HepG2 (cell line): Measurements from ENCODE around the gene HHLA2. TPM values are rescaled to one million over a fixed set of nuclear protein-coding genes. Genes with fewer than 3 reads are reported as not detected.

ENCODE experiments used
- ATAC-seq: fragments of 200-7000 bp; cut with Tn5 transposase; 3 replicates; pipeline ENCODE4 v1.9.1; 2020; ENCODE audit warnings: mild to moderate bottlenecking, moderate library complexity
- BruUV-seq: library from RNA; stranded (reverse); fragments of 400-500 nt; replicated peaks from 2 replicates; lab custom pipeline; 2021; lab: Mats Ljungman, UMichigan
- CTCF ChIA-PET: fragments of 300-600 bp; formaldehyde crosslinking; extraction: SDS; loops from one replicate; lab custom pipeline; 2021; ENCODE audit warnings: low total read pairs, inconsistent platforms, low intra/inter-chr PET ratio; lab: Yijun Ruan, JAX
- POLR2A ChIA-PET: fragments of 350-600 bp; sonication (Branson Sonifier 250); formaldehyde crosslinking; loops from one replicate; lab custom pipeline; 2020; ENCODE audit warnings: antibody characterized with exemption, inconsistent platforms; lab: Yijun Ruan, JAX
- DNase-seq: peaks from one replicate; pipeline ENCODE4 v3.0.0-alpha.2; 2015; ENCODE audit warnings: low spot score
- FAIRE-seq: peaks from 3 replicates; lab custom pipeline; 2011; peaks lifted over from hg19 to GRCh38; lab: Jason Lieb, UNC
- H2AFZ ChIP-seq: one replicate; pipeline ENCODE4 v1.6.1; 2011; ENCODE audit warnings: low read length, inconsistent platforms
- H3K27ac ChIP-seq: fragments of 300-600 bp; 3 replicates; pipeline ENCODE4 v1.8.0; 2011; ENCODE audit warnings: mixed run types, mild to moderate bottlenecking, mixed read lengths, low read length, inconsistent platforms; ENCODE audit not compliant: insufficient read depth; ENCODE audit errors: extremely low read length
- H3K27me3 ChIP-seq, 2 experiments: fragments of 200-600 bp in 1 of 2; 2 replicates in 1 of 2; 3 replicates in 1 of 2; pipeline versions ENCODE4 v1.6.0 to v1.8.0; 2011; ENCODE audit warnings: low read length in 2 of 2, mild to moderate bottlenecking in 2 of 2, moderate library complexity in 2 of 2, inconsistent platforms in 1 of 2; ENCODE audit not compliant: insufficient read depth in 2 of 2, control insufficient read depth in 1 of 2
- H3K36me3 ChIP-seq, 2 experiments: fragments of 200-600 bp in 1 of 2; replicated peaks in 1 of 2; 2 replicates in 1 of 2; 3 replicates in 1 of 2; pipeline versions ENCODE4 v1.5.1 to v1.8.0; 2011; ENCODE audit warnings: low read length in 2 of 2, inconsistent platforms in 1 of 2; ENCODE audit not compliant: insufficient read depth in 2 of 2, control insufficient read depth in 1 of 2
- H3K4me1 ChIP-seq: 2 replicates; pipeline ENCODE4 v1.5.1; 2012; ENCODE audit warnings: low read length, inconsistent platforms; ENCODE audit not compliant: insufficient read depth
- H3K4me2 ChIP-seq: 2 replicates; pipeline ENCODE4 v1.6.0; 2011; ENCODE audit warnings: low read depth, low read length, inconsistent platforms
- H3K4me3 ChIP-seq, 3 experiments: fragments of 200-600 bp in 1 of 3; sonication (generic), shearing (Covaris generic) in 1 of 3; replicated peaks in 1 of 3; 2 replicates each; pipeline ENCODE4 v1.5.1; 2011 to 2016; ENCODE audit warnings: low read length in 3 of 3, inconsistent platforms in 2 of 3, low read depth in 2 of 3, mild to moderate bottlenecking in 2 of 3, control low read depth in 1 of 3, mixed read lengths in 1 of 3; ENCODE audit not compliant: insufficient read depth in 1 of 3
- H3K79me2 ChIP-seq: one replicate; pipeline ENCODE4 v1.6.1; 2011; ENCODE audit warnings: low read length, inconsistent platforms; ENCODE audit not compliant: insufficient read depth
- H3K9ac ChIP-seq: 2 replicates; pipeline ENCODE4 v1.6.0; 2011; ENCODE audit warnings: mild to moderate bottlenecking, low read depth, low read length, inconsistent platforms; ENCODE audit not compliant: insufficient read depth
- H3K9me3 ChIP-seq: 2 replicates; pipeline ENCODE4 v1.5.1; 2012; ENCODE audit warnings: mild to moderate bottlenecking, low read length
- H4K20me1 ChIP-seq: 2 replicates; pipeline ENCODE4 v1.6.0; 2011; ENCODE audit warnings: inconsistent platforms, mild to moderate bottlenecking, low read length, moderate library complexity; ENCODE audit not compliant: insufficient read depth
- CSRNP2 ChIP-seq: sonication (generic); formaldehyde crosslinking; conservative IDR thresholded peaks from 2 replicates; pipeline ENCODE4 v1.8.0; 2022; ENCODE audit warnings: low read depth, missing genetic modification reagents
- ELF4 ChIP-seq: sonication (generic); formaldehyde crosslinking; IDR thresholded peaks from 2 replicates; pipeline ENCODE4 v1.5.0; 2020; ENCODE audit warnings: missing genetic modification reagents, mild to moderate bottlenecking, moderate library complexity, borderline replicate concordance
- GTF3A ChIP-seq: sonication (generic); formaldehyde crosslinking; conservative IDR thresholded peaks from 2 replicates; pipeline ENCODE4 v1.4.0; 2020; ENCODE audit warnings: mild to moderate bottlenecking, missing genetic modification reagents
- HNRNPK ChIP-seq: fragments of 200-400 bp; formaldehyde crosslinking; IDR thresholded peaks from 2 replicates; pipeline ENCODE4 v1.6.1; 2018; ENCODE audit warnings: low read length, low read depth, moderate library complexity, mild to moderate bottlenecking; ENCODE audit not compliant: poor library complexity, severe bottlenecking
- KAT7 ChIP-seq: IDR thresholded peaks from 2 replicates; pipeline ENCODE4 v1.6.1; 2018; ENCODE audit warnings: borderline replicate concordance, missing compliant biosample characterization
- KLF6 ChIP-seq: IDR thresholded peaks from 2 replicates; pipeline ENCODE4 v1.8.0; 2016; ENCODE audit warnings: missing biosample characterization, missing genetic modification reagents
- MLLT10 ChIP-seq: sonication (generic); formaldehyde crosslinking; IDR thresholded peaks from 2 replicates; pipeline ENCODE4 v1.4.0; 2020; ENCODE audit warnings: missing genetic modification reagents
- MZF1 ChIP-seq: sonication (generic); formaldehyde crosslinking; IDR thresholded peaks from 2 replicates; pipeline ENCODE4 v1.8.1; 2023; ENCODE audit warnings: mild to moderate bottlenecking, missing genetic modification reagents, borderline replicate concordance
- NCOA5 ChIP-seq: sonication (generic); formaldehyde crosslinking; IDR thresholded peaks from 2 replicates; pipeline ENCODE4 v1.4.0; 2020; ENCODE audit warnings: missing genetic modification reagents
- NFE2L1 ChIP-seq: sonication (generic); formaldehyde crosslinking; IDR thresholded peaks from 2 replicates; pipeline ENCODE4 v1.4.0; 2020; ENCODE audit warnings: missing genetic modification reagents, mild to moderate bottlenecking, borderline replicate concordance
- PHF20 ChIP-seq: sonication (generic); formaldehyde crosslinking; IDR thresholded peaks from 2 replicates; pipeline ENCODE4 v1.5.0; 2020; ENCODE audit warnings: mild to moderate bottlenecking, missing genetic modification reagents
- PRPF4 ChIP-seq: fragments of 200-400 bp; formaldehyde crosslinking; IDR thresholded peaks from 2 replicates; pipeline ENCODE4 v1.6.1; 2016; ENCODE audit warnings: low read length, low read depth; ENCODE audit not compliant: poor library complexity, severe bottlenecking
- SKI ChIP-seq: fragments of 450-650 bp; IDR thresholded peaks from one replicate; pipeline ENCODE4 v1.6.1; 2018; ENCODE audit warnings: mild to moderate bottlenecking; ENCODE audit not compliant: partially characterized antibody
- TEAD3 ChIP-seq: optimal IDR thresholded peaks from 2 replicates; pipeline ENCODE3; 2016; ENCODE audit warnings: borderline replicate concordance
- TFDP2 ChIP-seq: sonication (generic); formaldehyde crosslinking; IDR thresholded peaks from 2 replicates; pipeline ENCODE4 v1.4.0; 2020; ENCODE audit warnings: missing genetic modification reagents
- TGIF2 ChIP-seq: IDR thresholded peaks from 2 replicates; pipeline ENCODE4 v1.6.1; 2016; ENCODE audit warnings: control low read depth, missing compliant biosample characterization
- ZFP36L2 ChIP-seq: sonication (generic); formaldehyde crosslinking; IDR thresholded peaks from 2 replicates; pipeline ENCODE4 v1.4.0; 2020; ENCODE audit warnings: missing genetic modification reagents
- ZFP62 ChIP-seq: sonication (generic); formaldehyde crosslinking; IDR thresholded peaks from 2 replicates; pipeline ENCODE4 v1.4.0; 2020; ENCODE audit warnings: missing genetic modification reagents
- ZNF281 ChIP-seq: sonication (generic); formaldehyde crosslinking; IDR thresholded peaks from 2 replicates; pipeline ENCODE4 v1.4.0; 2020; ENCODE audit warnings: missing genetic modification reagents, borderline replicate concordance
- ZNF510 ChIP-seq: sonication (generic); formaldehyde crosslinking; IDR thresholded peaks from 2 replicates; pipeline ENCODE4 v1.4.0; 2020; ENCODE audit warnings: low read depth, mild to moderate bottlenecking, missing genetic modification reagents
- WGBS: methylation state at CpG from one replicate; pipeline ENCODE4 v1.1.6; 2017; ENCODE audit warnings: low lambda C conversion rate; 5-methylcytosine and 5-hydroxymethylcytosine counted together
- in situ Hi-C: cut with HindIII; loops from 2 replicates; pipeline ENCODE4 v1.10.0; 2017; ENCODE audit warnings: low pct_unique_long_range_greater_than_20kb; ENCODE audit not compliant: extremely low pct_ligation_motif_present
- intact Hi-C: fragments of 100-400 bp; cut with micrococcal nuclease; formaldehyde crosslinking; loops from one replicate; pipeline ENCODE4 v1.10.0; 2022; ENCODE audit not compliant: unreplicated experiment
- polyA plus RNA-seq, 8 experiments: library from polyadenylated mRNA; depleted of rRNA in 3 of 8; stranded (reverse) in 7 of 8; unstranded in 1 of 8; fragments of >200 nt; fragmentation: Illumina TruSeq in 4 of 8; extraction: Trizol in 4 of 8; gene quantifications; 2 replicates each; pipeline versions ENCODE4 v1.2.1 to v1.2.3, GENCODE V29; 2011 to 2016; ENCODE audit warnings: low read depth in 4 of 8, missing spikeins in 1 of 8, mixed read lengths in 1 of 8; ENCODE audit not compliant: insufficient read depth in 1 of 8
- total RNA-seq, 5 experiments: library from RNA; depleted of rRNA; stranded (reverse); fragments of >200 nt; fragmentation: Illumina TruSeq; extraction: Trizol; gene quantifications; 2 replicates each; pipeline ENCODE4 v1.2.3, GENCODE V29; 2016; ENCODE audit warnings: low read depth in 1 of 5

The HHLA2 gene
- total and polyA plus RNA-seq, 2 of the 13 experiments (the other 11 are each of a cell fraction or from before 2014, with no cell fraction given) = not detected

GRCh38 chr3:108359011-108359410 lies 62.7 kb downstream of the HHLA2 start:
- no peak for TF ChIP-seq ZFP36L2 (CRISPR knock-in tag)
- no peak for TF ChIP-seq GTF3A (CRISPR knock-in tag)
- no peak for TF ChIP-seq CSRNP2
- no peak for TF ChIP-seq MZF1 (CRISPR knock-in tag)
- TF ChIP-seq TEAD3 = no peak
- TF ChIP-seq ZFP62 (CRISPR knock-in tag) = no peak
- TF ChIP-seq KAT7 = no peak
- no peak for TF ChIP-seq ELF4
- no peak for TF ChIP-seq HNRNPK
- no peak for TF ChIP-seq ZNF510 (CRISPR knock-in tag)
- no peak for TF ChIP-seq ZNF281 (CRISPR knock-in tag)
- TF ChIP-seq PHF20 (CRISPR knock-in tag) = no peak
- no peak for TF ChIP-seq PRPF4
- TF ChIP-seq KLF6 = no peak
- no peak for TF ChIP-seq NCOA5 (CRISPR knock-in tag)
- no peak for TF ChIP-seq SKI
- no peak for TF ChIP-seq NFE2L1 (CRISPR knock-in tag)
- no peak for TF ChIP-seq TFDP2
- TF ChIP-seq MLLT10 (CRISPR knock-in tag) = no peak
- no peak for TF ChIP-seq TGIF2
- Histone ChIP-seq H3K4me1 (no peaks in the 10 kb centered on the region), H3K9me3 (no peaks in the 10 kb centered on the region), H2AFZ (no peak overlapping the region), H3K36me3 (no peaks in the 10 kb centered on the region), H4K20me1 (no peaks in the 10 kb centered on the region), H3K27me3 (no peaks in the 10 kb centered on the region), H3K9ac (no peak overlapping the region), H3K27ac (no peak overlapping the region), H3K79me2 (no peaks in the 10 kb centered on the region), H3K4me2 (no peak overlapping the region), H3K4me3 (no peak overlapping the region)
- intact Hi-C loops (no loop called here), in situ Hi-C loops (no loop called here)
- POLR2A ChIA-PET = no interaction called here
- 0% methylated on average over 2 of the region's 2 CpGs for WGBS
- DNase-seq (no peak), FAIRE-seq (no peak), ATAC-seq (no peak)
- BruUV-seq = no TSS peak
- CTCF ChIA-PET = no interaction called here
